Subcutaneous adipose tissue (tissue), 4 donors: ENCODE data around the gene RNASE13. TPM values are rescaled to one million over a fixed set of nuclear protein-coding genes. Genes with fewer than 3 reads are reported as not detected.

Source experiments
- total RNA-seq, 4 donors: library from RNA; depleted of rRNA; stranded (reverse); fragments of >200 nt; gene quantifications; one replicate each; pipeline ENCODE4 v1.1.0, GENCODE V29; 2016
- TF ChIP-seq, protein P1 (sequence below): fragments of 450-650 bp; IDR thresholded peaks from one replicate; pipeline ENCODE4 v1.5.1; 2016; ENCODE audit warnings: low read depth, mild to moderate bottlenecking, control low read depth, antibody characterized with exemption, moderate library complexity

Gene RNASE13
- total RNA-seq, 4 donors from 2014 or later: not detected

DNA sequence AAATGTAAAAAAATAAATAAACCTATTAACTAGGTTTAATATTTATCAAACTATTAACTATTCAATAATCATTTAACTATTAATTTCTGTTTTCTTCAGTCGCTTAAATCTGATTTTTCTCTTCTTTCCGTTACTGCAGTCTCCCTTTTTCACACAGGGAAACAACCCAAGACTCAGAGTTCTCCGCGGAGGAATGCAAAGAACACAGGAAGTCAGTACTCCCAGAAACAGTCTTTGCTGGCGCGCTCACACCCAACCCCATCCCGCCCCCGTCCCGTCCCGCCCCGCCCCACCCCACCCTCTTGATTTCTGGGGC is 45.2 kb downstream of the RNASE13 start:
- TF ChIP-seq, protein P1, sequence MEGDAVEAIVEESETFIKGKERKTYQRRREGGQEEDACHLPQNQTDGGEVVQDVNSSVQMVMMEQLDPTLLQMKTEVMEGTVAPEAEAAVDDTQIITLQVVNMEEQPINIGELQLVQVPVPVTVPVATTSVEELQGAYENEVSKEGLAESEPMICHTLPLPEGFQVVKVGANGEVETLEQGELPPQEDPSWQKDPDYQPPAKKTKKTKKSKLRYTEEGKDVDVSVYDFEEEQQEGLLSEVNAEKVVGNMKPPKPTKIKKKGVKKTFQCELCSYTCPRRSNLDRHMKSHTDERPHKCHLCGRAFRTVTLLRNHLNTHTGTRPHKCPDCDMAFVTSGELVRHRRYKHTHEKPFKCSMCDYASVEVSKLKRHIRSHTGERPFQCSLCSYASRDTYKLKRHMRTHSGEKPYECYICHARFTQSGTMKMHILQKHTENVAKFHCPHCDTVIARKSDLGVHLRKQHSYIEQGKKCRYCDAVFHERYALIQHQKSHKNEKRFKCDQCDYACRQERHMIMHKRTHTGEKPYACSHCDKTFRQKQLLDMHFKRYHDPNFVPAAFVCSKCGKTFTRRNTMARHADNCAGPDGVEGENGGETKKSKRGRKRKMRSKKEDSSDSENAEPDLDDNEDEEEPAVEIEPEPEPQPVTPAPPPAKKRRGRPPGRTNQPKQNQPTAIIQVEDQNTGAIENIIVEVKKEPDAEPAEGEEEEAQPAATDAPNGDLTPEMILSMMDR: no peak

DNA sequence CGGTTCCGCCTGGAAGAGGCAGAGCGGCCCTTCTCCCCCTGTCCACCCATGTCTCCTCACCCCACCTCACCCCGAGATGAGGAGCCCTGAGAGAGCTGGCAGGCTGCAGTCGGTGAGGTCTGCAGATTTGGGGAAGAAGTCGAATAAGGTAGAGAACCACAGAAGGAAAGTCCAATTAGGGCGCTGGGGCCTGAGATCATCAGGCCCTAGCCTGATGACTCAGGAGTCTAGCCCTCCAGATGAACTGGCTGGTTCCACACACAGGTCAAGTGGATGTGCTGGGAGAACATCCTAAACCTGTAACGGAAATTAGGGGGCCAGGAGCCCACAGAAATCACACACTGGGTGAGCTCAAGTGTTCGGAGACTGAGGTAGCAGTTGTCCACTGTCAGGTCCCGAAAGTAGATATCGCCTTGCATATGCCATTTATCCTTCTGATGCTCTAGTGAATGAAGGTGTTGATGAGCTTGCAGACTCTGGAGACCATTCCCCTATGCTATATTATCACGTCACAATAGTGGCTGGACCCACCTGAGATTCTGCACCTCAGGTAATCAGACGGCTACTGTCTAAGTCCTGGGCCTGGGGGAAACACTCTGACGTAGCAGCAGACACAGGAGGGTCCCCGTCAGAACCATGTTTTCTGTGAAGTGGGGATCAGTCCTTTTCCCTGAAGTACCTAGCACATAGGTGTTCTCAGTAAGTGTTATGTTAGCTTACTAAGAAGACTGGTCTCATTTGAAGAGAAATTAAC is 45.7 kb downstream of the RNASE13 start:
- TF ChIP-seq, protein P1: no peak

DNA sequence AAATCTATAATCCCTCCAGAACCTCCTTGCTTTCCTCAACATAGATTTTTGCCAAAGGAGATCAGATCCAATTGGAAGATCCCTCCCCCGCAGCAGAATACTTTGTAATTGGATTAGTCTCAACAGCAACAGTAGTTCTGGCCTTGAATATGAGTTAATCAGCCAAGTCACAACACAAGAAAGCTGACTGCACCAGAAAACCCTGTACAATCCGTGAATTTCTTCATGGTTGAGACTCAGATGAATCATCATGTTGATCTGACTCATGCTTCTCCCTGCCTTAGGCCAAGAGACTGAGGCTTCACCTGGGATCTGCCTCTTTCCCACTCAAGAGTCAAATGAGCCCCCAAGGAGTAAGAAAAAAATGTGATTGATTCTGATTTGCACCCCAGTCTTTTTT is 47.8 kb downstream of the RNASE13 start:
- TF ChIP-seq, protein P1: no peak

Other genes with a start within 250 kb of the RNASE13 start
- 1,000 to 10,000 TPM in 2 of 4 donors, 100 to 1,000 TPM in 2; 568 to 1,425 (median 983) TPM for gene RNASE1, start 232.0 kb downstream of the RNASE13 start, total RNA-seq
- not detected for gene RNASE3, start 143.4 kb downstream of the RNASE13 start, total RNA-seq
- 1 to 10 TPM; 1.1 to 9.0 (median 6.2) TPM for gene RNASE2, start 79.3 kb downstream of the RNASE13 start, total RNA-seq
- 10 to 100 TPM; 66.9 to 85.8 (median 71.2) TPM for gene METTL17, start 44.8 kb downstream of the RNASE13 start, total RNA-seq
- not detected for gene SLC39A2, start 35.5 kb downstream of the RNASE13 start, total RNA-seq
- gene NDRG2, start 9.7 kb downstream of the RNASE13 start, total RNA-seq: 100 to 1,000 TPM; 125 to 293 (median 215) TPM
- not detected for gene TPPP2, start 4.6 kb downstream of the RNASE13 start, total RNA-seq
- gene RNASE7, start 7.6 kb upstream of the RNASE13 start, total RNA-seq: not detected
- gene RNASE8, start 23.0 kb upstream of the RNASE13 start, total RNA-seq: not detected
- gene ARHGEF40, start 35.5 kb upstream of the RNASE13 start, total RNA-seq: 100 to 1,000 TPM in 1 of 4 donors, 10 to 100 TPM in 3; 32.3 to 109 (median 46.9) TPM
- gene ZNF219, start 63.8 kb upstream of the RNASE13 start, total RNA-seq: 10 to 100 TPM; 15.2 to 54.1 (median 38.4) TPM
- gene TMEM253, start 66.3 kb upstream of the RNASE13 start, total RNA-seq: 1 to 10 TPM in 1 of 4 donors, under 1 TPM in 1, not detected in 2; 0.44 to 1.8 TPM
- not detected for gene OR5AU1, start 121.3 kb upstream of the RNASE13 start, total RNA-seq
- gene HNRNPC, start 234.6 kb upstream of the RNASE13 start, total RNA-seq: 100 to 1,000 TPM; 298 to 466 (median 406) TPM
- gene RPGRIP1, start 245.3 kb upstream of the RNASE13 start, total RNA-seq: under 1 TPM in 3 of 4 donors, not detected in 1; 0.16 to 0.68 (median 0.22) TPM